Measurements from ENCODE around the gene RXRB. TPM values are rescaled to one million over a fixed set of nuclear protein-coding genes. Genes with fewer than 3 reads are reported as not detected.

RXRB gene
- 22.0 TPM for polyA plus RNA-seq (2012; ENCODE audit: low read depth, missing spikeins)

DNA sequence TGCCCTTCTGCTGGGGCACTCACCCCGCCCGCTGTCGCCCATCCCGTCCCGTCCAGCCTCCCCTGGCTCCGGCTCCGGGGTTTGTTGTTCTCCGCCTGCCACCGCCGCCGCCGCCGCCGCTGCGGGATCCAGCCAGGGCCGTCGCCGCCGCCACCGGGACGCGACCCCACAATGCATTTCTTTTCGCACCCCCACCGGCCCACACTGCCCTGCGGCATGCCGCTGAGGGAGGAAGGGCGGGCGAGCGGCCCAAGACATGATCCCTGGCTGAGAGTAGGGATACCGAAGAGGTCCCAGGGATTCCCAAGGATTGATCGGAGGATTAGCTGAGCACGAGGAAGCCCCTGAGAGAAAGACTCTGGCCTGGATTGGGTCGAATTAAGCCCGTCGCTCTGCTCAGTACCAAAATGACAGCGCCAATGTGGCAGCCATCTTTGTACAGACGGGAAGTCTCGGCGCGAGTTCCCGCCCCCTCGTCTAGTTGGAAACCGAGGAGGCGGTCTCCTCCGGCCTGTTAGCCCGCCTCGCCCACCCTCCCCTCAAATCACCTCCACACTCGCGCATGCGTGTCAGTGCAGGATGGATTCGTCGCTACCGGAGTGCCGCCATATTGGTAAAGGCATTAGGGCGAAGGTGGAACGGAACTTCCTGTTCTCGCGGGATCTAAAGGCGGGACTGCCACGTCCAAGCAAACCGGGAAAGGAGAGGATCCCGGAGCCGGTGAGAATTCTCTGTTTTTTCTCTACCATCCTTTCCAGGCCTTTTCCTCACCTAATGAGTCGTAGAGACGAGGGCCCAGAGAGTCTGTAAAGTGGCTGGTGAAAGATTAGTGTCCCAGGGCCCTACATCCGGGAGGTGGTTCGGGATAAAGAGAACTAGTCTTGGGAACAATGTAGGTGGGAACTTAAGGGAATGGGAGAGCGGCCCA lies at the start of gene RXRB, which contains the start of gene SLC39A7:
Gene RXRB, minus strand, starts transcription at position 447 of the 928 bp plus-strand sequence. Its CDS starts 189 bp downstream, at position 258.
Gene SLC39A7, plus strand, starts transcription at position 649 of the 928 bp plus-strand sequence. CDS start 379 bp downstream, outside the sequence.
- DNase-seq (ENCODE audit: insufficient read length, low spot score) (peak; percentile 90), FAIRE-seq (peak; percentile 96)
- TF ChIP-seq PAX5 (IDR thresholded peaks at IDR 0.05; ENCODE audit: insufficient read depth, low read length, severe bottlenecking) (no peak), POLR2AphosphoS5 (IDR thresholded peaks at IDR 0.05; ENCODE audit: low read depth, low read length) (peak; percentile 92), SPI1 (IDR thresholded peaks at IDR 0.05; ENCODE audit: low read depth, low read length) (peak; percentile 51), TAF1 (IDR thresholded peaks at IDR 0.05; ENCODE audit: low read depth, low read length) (peak; percentile 95), POLR2A (IDR thresholded peaks at IDR 0.05; ENCODE audit: low read depth, low read length) (peak; percentile 93), POU2F2 (IDR thresholded peaks at IDR 0.05; ENCODE audit: low read depth, low read length) (peak; percentile 54; the same call in 1 of the 2 replicates)

DNA sequence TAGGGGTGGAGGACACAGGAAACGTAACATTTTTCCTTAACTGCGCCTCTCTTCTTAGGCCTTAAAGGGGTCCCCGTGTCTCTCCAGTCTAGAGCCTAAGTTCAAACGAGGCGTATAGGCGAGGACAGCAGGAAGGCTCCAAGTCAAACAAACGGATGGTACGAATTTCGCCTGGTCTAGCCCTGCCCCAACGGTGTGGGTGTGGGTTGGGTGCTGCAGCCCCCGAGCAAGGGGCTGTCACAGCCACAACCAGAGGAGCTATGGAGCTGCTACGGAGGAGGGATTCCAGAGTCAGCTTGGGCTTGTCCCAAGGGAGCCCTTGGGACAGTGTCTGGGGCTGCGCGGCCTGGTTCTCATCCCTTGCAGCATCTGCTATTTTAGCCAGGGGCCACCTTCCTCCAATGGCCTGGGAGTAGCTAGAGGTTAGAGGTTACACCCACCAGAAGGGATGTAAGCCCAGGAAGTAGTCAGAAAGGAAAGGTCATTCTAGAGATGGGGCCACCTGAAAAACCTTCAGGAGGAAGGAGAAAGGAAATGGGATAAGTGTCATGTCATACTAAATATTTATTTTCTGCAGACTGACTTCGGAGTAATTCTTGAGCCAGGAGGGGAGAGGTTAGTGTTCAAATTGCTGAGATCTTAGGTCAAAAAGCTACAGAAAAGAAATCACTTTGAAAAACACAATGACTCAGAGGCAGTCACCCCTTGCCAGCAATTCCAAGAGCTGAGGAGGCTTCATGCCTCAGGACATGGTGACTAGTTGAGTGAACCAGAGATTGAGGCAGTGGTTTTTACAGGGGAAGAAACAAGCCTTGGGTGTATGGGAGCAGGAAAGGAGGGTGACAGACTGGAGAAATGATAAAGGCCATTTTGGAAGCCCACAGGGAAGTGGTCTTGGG lies 49.5 kb upstream of the RXRB start:
- FAIRE-seq (no peak), DNase-seq (ENCODE audit: insufficient read length, low spot score) (no peak)
- no peak for TF ChIP-seq SPI1 (IDR thresholded peaks at IDR 0.05; ENCODE audit: low read depth, low read length)
- no peak for TF ChIP-seq PAX5 (IDR thresholded peaks at IDR 0.05; ENCODE audit: insufficient read depth, low read length, severe bottlenecking)
- no peak for TF ChIP-seq POU2F2 (IDR thresholded peaks at IDR 0.05; ENCODE audit: low read depth, low read length)
- no peak for TF ChIP-seq TAF1 (IDR thresholded peaks at IDR 0.05; ENCODE audit: low read depth, low read length)

DNA sequence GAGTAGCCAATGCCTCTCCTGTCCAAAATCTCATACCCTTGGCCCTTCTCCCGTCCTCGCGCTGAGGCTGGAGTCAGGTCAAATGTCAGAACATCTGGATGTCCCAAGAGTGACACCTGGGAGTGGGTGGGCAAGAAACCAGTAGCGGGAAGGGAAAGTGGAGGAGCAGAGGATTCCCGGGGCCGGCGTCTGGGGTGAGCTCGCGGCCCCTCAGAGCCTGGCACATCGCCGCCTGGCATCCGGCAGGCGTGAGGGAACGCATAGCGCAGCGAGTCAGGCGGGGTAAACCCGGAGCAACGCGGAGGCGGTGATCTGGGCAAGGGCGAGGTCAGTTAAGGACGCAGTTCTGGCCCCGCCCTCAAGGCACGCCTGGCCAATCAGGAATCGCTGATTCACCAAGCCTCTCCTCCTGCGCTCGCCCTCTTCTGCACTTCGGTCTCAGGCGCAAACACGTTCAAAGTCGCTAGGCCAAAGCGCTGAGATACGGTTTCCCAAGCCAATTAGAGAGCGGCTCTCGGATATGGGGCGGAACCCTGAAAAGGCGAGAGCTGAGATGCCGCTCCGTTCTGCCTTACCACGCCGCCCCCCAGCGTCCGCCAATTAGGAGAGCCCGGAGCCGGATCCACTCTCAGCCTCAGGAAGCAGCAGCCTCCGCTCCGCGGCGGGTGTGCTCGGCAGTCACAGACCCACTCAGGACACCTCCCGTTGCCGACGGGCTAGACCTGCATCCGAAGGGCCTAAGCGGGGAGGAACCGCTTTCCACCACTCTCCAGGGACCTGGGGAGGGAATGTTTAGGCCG lies 48.7 kb upstream of the RXRB start:
- FAIRE-seq (peak; percentile 99), DNase-seq (ENCODE audit: insufficient read length, low spot score) (peak; percentile 80)
- TF ChIP-seq POLR2A (IDR thresholded peaks at IDR 0.05; ENCODE audit: low read depth, low read length) = peak; percentile 92
- no peak for TF ChIP-seq PAX5 (IDR thresholded peaks at IDR 0.05; ENCODE audit: insufficient read depth, low read length, severe bottlenecking)
- no peak; the same call in 1 of the 2 replicates for TF ChIP-seq POU2F2 (IDR thresholded peaks at IDR 0.05; ENCODE audit: low read depth, low read length)
- peak; percentile 76; the same call in 1 of the 2 replicates for TF ChIP-seq TAF1 (IDR thresholded peaks at IDR 0.05; ENCODE audit: low read depth, low read length)
- TF ChIP-seq POLR2AphosphoS5 (IDR thresholded peaks at IDR 0.05; ENCODE audit: low read depth, low read length) = peak; percentile 93
- peak; percentile 26; the same call in 1 of the 2 replicates for TF ChIP-seq SPI1 (IDR thresholded peaks at IDR 0.05; ENCODE audit: low read depth, low read length)

DNA sequence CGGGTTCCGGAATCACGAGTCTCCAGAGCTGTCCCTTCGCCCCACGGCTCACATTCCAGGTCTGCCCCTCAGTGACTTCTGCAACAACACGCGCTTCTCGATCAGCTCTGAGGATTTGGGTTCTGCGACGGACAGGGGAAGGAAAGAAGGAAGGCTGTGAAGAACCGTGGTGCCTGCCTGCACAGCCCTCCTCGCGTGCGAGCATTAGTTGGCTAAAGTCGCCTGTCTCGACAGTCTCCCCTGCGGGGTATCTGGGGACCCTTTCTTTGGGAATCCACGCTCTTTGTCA lies 48.1 kb upstream of the RXRB start:
- TF ChIP-seq POLR2A (IDR thresholded peaks at IDR 0.05; ENCODE audit: low read depth, low read length) (no peak), POLR2AphosphoS5 (IDR thresholded peaks at IDR 0.05; ENCODE audit: low read depth, low read length) (no peak), PAX5 (IDR thresholded peaks at IDR 0.05; ENCODE audit: insufficient read depth, low read length, severe bottlenecking) (no peak), SPI1 (IDR thresholded peaks at IDR 0.05; ENCODE audit: low read depth, low read length) (no peak), TAF1 (IDR thresholded peaks at IDR 0.05; ENCODE audit: low read depth, low read length) (no peak), POU2F2 (IDR thresholded peaks at IDR 0.05; ENCODE audit: low read depth, low read length) (no peak)
- no peak for FAIRE-seq

DNA sequence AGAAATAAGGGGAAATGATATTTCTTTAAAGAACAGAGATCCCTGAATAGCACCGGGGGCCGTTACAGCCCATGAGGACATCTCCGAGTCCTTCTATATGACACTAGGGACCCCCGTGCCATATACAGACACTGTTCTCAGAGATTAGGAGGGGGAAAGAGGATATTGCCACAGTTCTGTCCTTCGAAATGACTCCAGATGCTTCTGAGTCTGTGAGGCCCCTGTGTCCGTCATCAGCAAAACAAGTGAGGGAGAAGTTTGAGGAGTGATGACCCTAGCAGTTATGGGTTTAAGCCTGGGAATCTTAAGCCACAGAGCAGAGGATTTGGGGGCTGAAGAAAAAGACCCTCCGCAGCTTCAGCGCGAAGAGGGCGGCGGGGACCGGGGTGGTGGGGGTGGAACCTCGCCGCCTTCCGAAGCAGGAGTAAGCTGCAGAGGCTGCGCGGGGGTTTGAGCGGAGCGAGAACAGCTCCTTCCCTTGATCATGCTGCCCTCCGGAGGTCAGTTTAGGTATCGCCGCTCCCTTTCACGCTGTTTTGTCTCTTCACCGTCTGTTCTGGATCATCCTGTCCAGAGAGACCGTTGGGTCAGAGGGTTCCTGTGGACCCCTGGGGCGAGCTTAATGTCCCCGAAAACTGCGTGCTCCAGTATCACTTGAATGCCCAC lies 47.6 kb upstream of the RXRB start:
- peak; percentile 92 for FAIRE-seq
- no peak for TF ChIP-seq POLR2A (IDR thresholded peaks at IDR 0.05; ENCODE audit: low read depth, low read length)
- no peak for TF ChIP-seq TAF1 (IDR thresholded peaks at IDR 0.05; ENCODE audit: low read depth, low read length)
- TF ChIP-seq POLR2AphosphoS5 (IDR thresholded peaks at IDR 0.05; ENCODE audit: low read depth, low read length) = no peak
- TF ChIP-seq PAX5 (IDR thresholded peaks at IDR 0.05; ENCODE audit: insufficient read depth, low read length, severe bottlenecking) = no peak
- TF ChIP-seq POU2F2 (IDR thresholded peaks at IDR 0.05; ENCODE audit: low read depth, low read length) = no peak
- no peak for TF ChIP-seq SPI1 (IDR thresholded peaks at IDR 0.05; ENCODE audit: low read depth, low read length)
- DNase-seq (ENCODE audit: insufficient read length, low spot score) = peak; percentile 56

More for the DNA sequence above, 48.1 kb upstream of the RXRB start:
- DNase-seq (ENCODE audit: insufficient read length, low spot score) = no peak

DNA sequence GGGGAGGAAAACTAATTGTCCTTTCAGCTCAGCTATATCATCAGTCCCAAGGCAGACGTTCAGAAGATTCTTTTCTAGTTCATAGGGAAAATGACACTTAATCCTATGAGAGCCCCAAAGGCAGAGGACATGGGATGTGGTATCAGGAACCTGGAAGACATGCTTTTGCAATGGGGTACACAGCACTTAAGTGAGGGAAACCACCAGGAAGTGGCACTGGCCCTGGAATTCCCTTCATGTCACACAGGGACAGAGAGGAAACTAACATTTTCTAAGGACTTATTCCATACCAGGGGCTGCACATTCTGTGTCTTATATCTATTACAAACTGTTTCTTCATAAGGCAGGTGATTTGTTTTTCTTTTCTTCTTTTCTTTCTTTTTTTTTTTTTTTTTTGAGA lies 43.0 kb upstream of the RXRB start:
- no peak for DNase-seq (ENCODE audit: insufficient read length, low spot score)
- no peak for FAIRE-seq

DNA sequence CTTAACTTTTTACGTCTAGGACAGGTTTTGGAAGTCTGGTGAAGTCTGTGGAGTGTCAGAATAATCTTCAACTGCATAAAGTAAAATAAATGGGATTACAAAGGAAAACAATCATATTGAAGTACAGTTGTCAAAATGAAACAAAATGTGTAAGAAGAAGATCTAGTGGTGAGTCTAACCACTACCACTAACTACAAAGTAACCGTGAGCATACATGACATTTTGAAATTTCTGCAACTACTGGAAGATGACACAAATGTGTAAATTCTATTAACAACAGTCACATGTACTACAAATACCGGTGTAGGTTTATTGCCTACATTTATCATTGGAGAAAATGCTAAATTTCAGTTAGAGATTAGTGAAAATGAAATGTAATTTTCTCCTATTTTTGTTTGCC lies 41.5 kb upstream of the RXRB start:
- no peak for FAIRE-seq
- TF ChIP-seq POU2F2 (IDR thresholded peaks at IDR 0.05; ENCODE audit: low read depth, low read length) (no peak), SPI1 (IDR thresholded peaks at IDR 0.05; ENCODE audit: low read depth, low read length) (no peak), PAX5 (IDR thresholded peaks at IDR 0.05; ENCODE audit: insufficient read depth, low read length, severe bottlenecking) (no peak), POLR2AphosphoS5 (IDR thresholded peaks at IDR 0.05; ENCODE audit: low read depth, low read length) (no peak), POLR2A (IDR thresholded peaks at IDR 0.05; ENCODE audit: low read depth, low read length) (no peak), TAF1 (IDR thresholded peaks at IDR 0.05; ENCODE audit: low read depth, low read length) (no peak)
- DNase-seq (ENCODE audit: insufficient read length, low spot score) = no peak

More for the DNA sequence above, 43.0 kb upstream of the RXRB start:
- no peak for TF ChIP-seq POLR2AphosphoS5 (IDR thresholded peaks at IDR 0.05; ENCODE audit: low read depth, low read length)
- TF ChIP-seq SPI1 (IDR thresholded peaks at IDR 0.05; ENCODE audit: low read depth, low read length) = no peak
- no peak for TF ChIP-seq PAX5 (IDR thresholded peaks at IDR 0.05; ENCODE audit: insufficient read depth, low read length, severe bottlenecking)
- no peak for TF ChIP-seq TAF1 (IDR thresholded peaks at IDR 0.05; ENCODE audit: low read depth, low read length)
- no peak for TF ChIP-seq POLR2A (IDR thresholded peaks at IDR 0.05; ENCODE audit: low read depth, low read length)
- TF ChIP-seq POU2F2 (IDR thresholded peaks at IDR 0.05; ENCODE audit: low read depth, low read length) = no peak

DNA sequence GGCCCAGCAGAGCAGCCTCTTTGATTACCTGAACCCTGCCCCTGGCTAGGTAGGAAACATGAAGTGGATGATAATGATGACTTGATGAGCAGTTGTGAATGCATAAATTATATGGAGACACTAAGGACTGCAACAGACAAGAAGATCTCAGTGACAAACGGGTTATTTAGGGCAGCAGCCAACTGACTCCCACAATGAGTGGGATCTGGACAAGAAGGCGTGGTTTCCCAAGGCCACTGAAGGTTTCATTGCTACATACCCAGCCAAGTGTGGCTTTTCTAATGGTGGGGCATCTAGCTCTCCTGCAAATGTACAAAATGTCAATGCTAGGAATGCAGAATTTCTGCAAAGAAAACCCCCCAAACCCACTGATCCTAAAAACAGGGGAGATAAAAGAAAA lies 37.3 kb upstream of the RXRB start:
- TF ChIP-seq POLR2A (IDR thresholded peaks at IDR 0.05; ENCODE audit: low read depth, low read length) = no peak
- no peak for TF ChIP-seq POLR2AphosphoS5 (IDR thresholded peaks at IDR 0.05; ENCODE audit: low read depth, low read length)
- TF ChIP-seq SPI1 (IDR thresholded peaks at IDR 0.05; ENCODE audit: low read depth, low read length) = no peak
- TF ChIP-seq POU2F2 (IDR thresholded peaks at IDR 0.05; ENCODE audit: low read depth, low read length) = no peak
- no peak for TF ChIP-seq PAX5 (IDR thresholded peaks at IDR 0.05; ENCODE audit: insufficient read depth, low read length, severe bottlenecking)
- TF ChIP-seq TAF1 (IDR thresholded peaks at IDR 0.05; ENCODE audit: low read depth, low read length) = no peak
- FAIRE-seq = no peak

More for the DNA sequence above, 37.3 kb upstream of the RXRB start:
- DNase-seq (ENCODE audit: insufficient read length, low spot score) = no peak
